SK-N-SH treated with all-trans-retinoic acid at 6 μM for 48 hours (cell line): ENCODE measurements around the gene FBXO31.

Source experiments
- ATAC-seq: fragments of 200-7000 bp; cut with Tn5 transposase; 3 replicates; pipeline ENCODE4 v1.9.1; 2020; ENCODE audit warnings: mild to moderate bottlenecking, moderate library complexity
- BACH2 ChIP-seq: fragments of 250-450 bp; sonication (Bioruptor Pico); IDR thresholded peaks from 2 replicates; pipeline ENCODE4 v1.9.0; 2021; ENCODE audit warnings: mild to moderate bottlenecking, borderline replicate concordance
- ESRRG ChIP-seq: fragments of 250-450 bp; sonication (Bioruptor Pico); IDR thresholded peaks from 2 replicates; pipeline ENCODE4 v1.6.1; 2021; ENCODE audit warnings: mild to moderate bottlenecking
- GLIS3 ChIP-seq: fragments of 250-450 bp; sonication (Bioruptor Pico); IDR thresholded peaks from 2 replicates; pipeline ENCODE4 v1.5.0; 2020; ENCODE audit warnings: mild to moderate bottlenecking, moderate library complexity
- ISL1 ChIP-seq: fragments of 250-450 bp; sonication (Bioruptor Pico); IDR thresholded peaks from 2 replicates; pipeline ENCODE4 v2.1.2; 2022; ENCODE audit warnings: mild to moderate bottlenecking, moderate library complexity
- OSR1 ChIP-seq: fragments of 250-450 bp; sonication (Bioruptor Pico); IDR thresholded peaks from 2 replicates; pipeline ENCODE4 v1.8.0; 2022; ENCODE audit warnings: moderate library complexity, mild to moderate bottlenecking, inconsistent platforms
- PPARA ChIP-seq: fragments of 250-450 bp; sonication (Bioruptor Pico); IDR thresholded peaks from 2 replicates; pipeline ENCODE4 v1.5.0; 2020; ENCODE audit warnings: mild to moderate bottlenecking, borderline replicate concordance
- RARB ChIP-seq: fragments of 250-450 bp; sonication (Bioruptor Pico); IDR thresholded peaks from 2 replicates; pipeline ENCODE4 v1.8.0; 2021; ENCODE audit warnings: mild to moderate bottlenecking, moderate library complexity
- SNAI2 ChIP-seq: fragments of 250-450 bp; sonication (Bioruptor Pico); IDR thresholded peaks from 2 replicates; pipeline ENCODE4 v1.5.0; 2020; ENCODE audit warnings: mild to moderate bottlenecking, moderate library complexity
- TCF4 ChIP-seq: fragments of 250-450 bp; sonication (Bioruptor Pico); IDR thresholded peaks from 2 replicates; pipeline ENCODE4 v1.8.0; 2021; ENCODE audit warnings: mild to moderate bottlenecking, moderate library complexity, borderline replicate concordance
- ZC3H10 ChIP-seq: fragments of 250-450 bp; sonication (Bioruptor Pico); IDR thresholded peaks from 2 replicates; pipeline ENCODE4 v1.5.1; 2021; ENCODE audit warnings: mild to moderate bottlenecking, moderate library complexity
- ZFP3 ChIP-seq: fragments of 250-450 bp; sonication (Bioruptor Pico); IDR thresholded peaks from 2 replicates; pipeline ENCODE4 v1.5.0; 2020; ENCODE audit warnings: mild to moderate bottlenecking, moderate library complexity
- ZFP30 ChIP-seq: fragments of 450-650 bp; formaldehyde crosslinking; IDR thresholded peaks from 2 replicates; pipeline ENCODE4 v1.5.0; 2022; ENCODE audit warnings: mild to moderate bottlenecking, moderate library complexity
- ZNF565 ChIP-seq: fragments of 450-650 bp; formaldehyde crosslinking; conservative IDR thresholded peaks from 2 replicates; pipeline ENCODE4 v1.5.0; 2020; ENCODE audit warnings: low read depth, mild to moderate bottlenecking, moderate library complexity
- ZNF70 ChIP-seq: fragments of 450-650 bp; formaldehyde crosslinking; IDR thresholded peaks from 2 replicates; pipeline ENCODE4 v1.5.0; 2020; ENCODE audit warnings: mild to moderate bottlenecking, moderate library complexity
- ZNF8 ChIP-seq: fragments of 450-650 bp; formaldehyde crosslinking; IDR thresholded peaks from 2 replicates; pipeline ENCODE4 v1.5.0; 2020; ENCODE audit warnings: mild to moderate bottlenecking, moderate library complexity
- TF ChIP-seq, protein P1 (sequence below): fragments of 250-450 bp; sonication (Bioruptor Pico); IDR thresholded peaks from 2 replicates; pipeline ENCODE4 v1.8.0; 2021; ENCODE audit warnings: low read depth, mild to moderate bottlenecking, moderate library complexity, borderline replicate concordance
- TF ChIP-seq, protein P2 (sequence below): fragments of 250-450 bp; sonication (Bioruptor Pico); IDR thresholded peaks from 2 replicates; pipeline ENCODE4 v1.8.0; 2020; ENCODE audit warnings: mild to moderate bottlenecking, moderate library complexity, borderline replicate concordance
- TF ChIP-seq, protein P3 (sequence below): fragments of 250-450 bp; sonication (Bioruptor Pico); IDR thresholded peaks from 2 replicates; pipeline ENCODE4 v1.5.0; 2020; ENCODE audit warnings: mild to moderate bottlenecking, moderate library complexity
- TF ChIP-seq, protein P4 (sequence below): fragments of 250-450 bp; sonication (Bioruptor Pico); IDR thresholded peaks from 2 replicates; pipeline ENCODE4 v1.5.1; 2020; ENCODE audit warnings: low read depth, mild to moderate bottlenecking, moderate library complexity

Gene FBXO31

DNA sequence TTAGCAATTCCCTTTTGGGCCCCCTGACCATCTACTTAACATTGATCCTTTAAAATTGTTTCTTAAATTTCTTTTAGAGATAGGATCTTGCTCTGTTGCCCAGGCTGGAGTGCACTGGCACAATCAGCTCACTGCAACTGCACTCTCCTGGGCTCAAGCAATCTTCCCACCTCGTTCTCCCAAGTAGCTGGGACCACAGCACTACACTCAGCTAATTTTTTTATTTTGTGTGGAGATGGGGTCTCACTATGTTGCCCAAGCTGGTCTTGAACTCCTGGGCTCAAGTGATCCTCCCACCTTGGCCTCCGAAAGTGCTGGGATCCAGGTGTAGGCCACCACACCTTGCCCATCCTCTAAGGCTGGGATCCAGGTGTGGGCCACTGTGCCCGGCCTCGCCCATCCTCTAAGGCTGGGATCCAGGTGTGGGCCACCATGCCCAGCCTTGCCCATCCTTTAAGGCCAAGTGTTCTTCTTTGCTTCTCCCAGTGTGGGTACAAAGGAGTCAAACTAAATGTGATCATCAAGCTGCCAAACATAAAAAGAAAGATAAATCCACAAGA, 79.5 kb downstream of the FBXO31 start:
- ATAC-seq: no peak
- TF ChIP-seq, protein P1, sequence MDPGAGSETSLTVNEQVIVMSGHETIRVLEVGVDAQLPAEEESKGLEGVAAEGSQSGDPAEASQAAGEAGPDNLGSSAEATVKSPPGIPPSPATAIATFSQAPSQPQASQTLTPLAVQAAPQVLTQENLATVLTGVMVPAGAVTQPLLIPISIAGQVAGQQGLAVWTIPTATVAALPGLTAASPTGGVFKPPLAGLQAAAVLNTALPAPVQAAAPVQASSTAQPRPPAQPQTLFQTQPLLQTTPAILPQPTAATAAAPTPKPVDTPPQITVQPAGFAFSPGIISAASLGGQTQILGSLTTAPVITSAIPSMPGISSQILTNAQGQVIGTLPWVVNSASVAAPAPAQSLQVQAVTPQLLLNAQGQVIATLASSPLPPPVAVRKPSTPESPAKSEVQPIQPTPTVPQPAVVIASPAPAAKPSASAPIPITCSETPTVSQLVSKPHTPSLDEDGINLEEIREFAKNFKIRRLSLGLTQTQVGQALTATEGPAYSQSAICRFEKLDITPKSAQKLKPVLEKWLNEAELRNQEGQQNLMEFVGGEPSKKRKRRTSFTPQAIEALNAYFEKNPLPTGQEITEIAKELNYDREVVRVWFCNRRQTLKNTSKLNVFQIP (CRISPR knock-in tag): no peak
- TF ChIP-seq, protein P2, sequence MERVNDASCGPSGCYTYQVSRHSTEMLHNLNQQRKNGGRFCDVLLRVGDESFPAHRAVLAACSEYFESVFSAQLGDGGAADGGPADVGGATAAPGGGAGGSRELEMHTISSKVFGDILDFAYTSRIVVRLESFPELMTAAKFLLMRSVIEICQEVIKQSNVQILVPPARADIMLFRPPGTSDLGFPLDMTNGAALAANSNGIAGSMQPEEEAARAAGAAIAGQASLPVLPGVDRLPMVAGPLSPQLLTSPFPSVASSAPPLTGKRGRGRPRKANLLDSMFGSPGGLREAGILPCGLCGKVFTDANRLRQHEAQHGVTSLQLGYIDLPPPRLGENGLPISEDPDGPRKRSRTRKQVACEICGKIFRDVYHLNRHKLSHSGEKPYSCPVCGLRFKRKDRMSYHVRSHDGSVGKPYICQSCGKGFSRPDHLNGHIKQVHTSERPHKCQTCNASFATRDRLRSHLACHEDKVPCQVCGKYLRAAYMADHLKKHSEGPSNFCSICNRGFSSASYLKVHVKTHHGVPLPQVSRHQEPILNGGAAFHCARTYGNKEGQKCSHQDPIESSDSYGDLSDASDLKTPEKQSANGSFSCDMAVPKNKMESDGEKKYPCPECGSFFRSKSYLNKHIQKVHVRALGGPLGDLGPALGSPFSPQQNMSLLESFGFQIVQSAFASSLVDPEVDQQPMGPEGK (CRISPR knock-in tag): no peak
- TF ChIP-seq BACH2 (CRISPR knock-in tag): no peak
- TF ChIP-seq, all 23 proteins: peak for 0

DNA sequence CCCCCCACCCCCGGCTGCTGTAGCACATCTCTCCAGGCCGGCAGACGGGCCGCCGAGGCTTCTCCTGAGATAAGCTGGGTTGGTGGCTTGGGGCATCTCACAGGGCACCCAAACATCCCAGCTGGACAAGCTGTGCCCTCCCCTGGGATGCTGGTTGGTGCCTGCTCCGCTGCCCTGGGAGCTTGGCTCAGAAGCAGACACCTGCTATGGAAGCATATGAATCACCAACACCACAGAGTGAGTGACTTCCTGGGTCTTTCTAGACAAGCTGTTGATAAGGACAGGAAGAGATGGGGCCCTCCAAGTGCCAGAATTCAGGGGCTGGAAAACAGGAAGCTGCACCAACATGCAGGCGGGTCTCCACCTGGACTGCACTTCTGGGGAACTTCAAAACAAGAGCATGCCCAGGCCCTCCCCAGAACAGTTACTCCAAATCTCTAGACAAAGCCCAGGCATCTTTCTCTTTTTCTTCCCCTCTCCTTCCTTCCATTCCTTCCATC, 80.1 kb downstream of the FBXO31 start:
- TF ChIP-seq, protein P3, sequence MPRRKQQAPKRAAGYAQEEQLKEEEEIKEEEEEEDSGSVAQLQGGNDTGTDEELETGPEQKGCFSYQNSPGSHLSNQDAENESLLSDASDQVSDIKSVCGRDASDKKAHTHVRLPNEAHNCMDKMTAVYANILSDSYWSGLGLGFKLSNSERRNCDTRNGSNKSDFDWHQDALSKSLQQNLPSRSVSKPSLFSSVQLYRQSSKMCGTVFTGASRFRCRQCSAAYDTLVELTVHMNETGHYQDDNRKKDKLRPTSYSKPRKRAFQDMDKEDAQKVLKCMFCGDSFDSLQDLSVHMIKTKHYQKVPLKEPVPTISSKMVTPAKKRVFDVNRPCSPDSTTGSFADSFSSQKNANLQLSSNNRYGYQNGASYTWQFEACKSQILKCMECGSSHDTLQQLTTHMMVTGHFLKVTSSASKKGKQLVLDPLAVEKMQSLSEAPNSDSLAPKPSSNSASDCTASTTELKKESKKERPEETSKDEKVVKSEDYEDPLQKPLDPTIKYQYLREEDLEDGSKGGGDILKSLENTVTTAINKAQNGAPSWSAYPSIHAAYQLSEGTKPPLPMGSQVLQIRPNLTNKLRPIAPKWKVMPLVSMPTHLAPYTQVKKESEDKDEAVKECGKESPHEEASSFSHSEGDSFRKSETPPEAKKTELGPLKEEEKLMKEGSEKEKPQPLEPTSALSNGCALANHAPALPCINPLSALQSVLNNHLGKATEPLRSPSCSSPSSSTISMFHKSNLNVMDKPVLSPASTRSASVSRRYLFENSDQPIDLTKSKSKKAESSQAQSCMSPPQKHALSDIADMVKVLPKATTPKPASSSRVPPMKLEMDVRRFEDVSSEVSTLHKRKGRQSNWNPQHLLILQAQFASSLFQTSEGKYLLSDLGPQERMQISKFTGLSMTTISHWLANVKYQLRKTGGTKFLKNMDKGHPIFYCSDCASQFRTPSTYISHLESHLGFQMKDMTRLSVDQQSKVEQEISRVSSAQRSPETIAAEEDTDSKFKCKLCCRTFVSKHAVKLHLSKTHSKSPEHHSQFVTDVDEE: no peak
- TF ChIP-seq ZNF70: no peak
- TF ChIP-seq, protein P1 (CRISPR knock-in tag): no peak
- TF ChIP-seq BACH2 (CRISPR knock-in tag): no peak
- no peak for TF ChIP-seq ZFP3
- no peak for TF ChIP-seq GLIS3 (CRISPR knock-in tag)
- no peak for TF ChIP-seq ZNF8
- TF ChIP-seq, protein P2 (CRISPR knock-in tag): no peak
- TF ChIP-seq ZFP30 (CRISPR knock-in tag): no peak
- TF ChIP-seq ESRRG (CRISPR knock-in tag): no peak
- TF ChIP-seq ISL1 (CRISPR knock-in tag): no peak
- TF ChIP-seq SNAI2 (CRISPR knock-in tag): no peak
- TF ChIP-seq, protein P4, sequence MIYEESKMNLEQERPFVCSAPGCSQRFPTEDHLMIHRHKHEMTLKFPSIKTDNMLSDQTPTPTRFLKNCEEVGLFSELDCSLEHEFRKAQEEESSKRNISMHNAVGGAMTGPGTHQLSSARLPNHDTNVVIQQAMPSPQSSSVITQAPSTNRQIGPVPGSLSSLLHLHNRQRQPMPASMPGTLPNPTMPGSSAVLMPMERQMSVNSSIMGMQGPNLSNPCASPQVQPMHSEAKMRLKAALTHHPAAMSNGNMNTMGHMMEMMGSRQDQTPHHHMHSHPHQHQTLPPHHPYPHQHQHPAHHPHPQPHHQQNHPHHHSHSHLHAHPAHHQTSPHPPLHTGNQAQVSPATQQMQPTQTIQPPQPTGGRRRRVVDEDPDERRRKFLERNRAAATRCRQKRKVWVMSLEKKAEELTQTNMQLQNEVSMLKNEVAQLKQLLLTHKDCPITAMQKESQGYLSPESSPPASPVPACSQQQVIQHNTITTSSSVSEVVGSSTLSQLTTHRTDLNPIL (CRISPR knock-in tag): no peak
- no peak for TF ChIP-seq ZNF565 (CRISPR knock-in tag)
- no peak for TF ChIP-seq TCF4 (CRISPR knock-in tag)
- no peak for TF ChIP-seq ZC3H10 (CRISPR knock-in tag)
- TF ChIP-seq PPARA: no peak
- no peak for TF ChIP-seq OSR1 (CRISPR knock-in tag)
- no peak for TF ChIP-seq RARB (CRISPR knock-in tag)
- no peak for ATAC-seq
